Measurements from ENCODE around the gene KAT14.
"Not testable (repeated sequence)": the region's sequence is repeated elsewhere in the genome, so short reads cannot be mapped to it uniquely, and the experiment has no call there.

Gene KAT14

GRCh38 chr20:18218280-18218679, 80.6 kb downstream of the KAT14 start:
- no peak for DNase-seq (ENCODE audit: low spot score)

DNA sequence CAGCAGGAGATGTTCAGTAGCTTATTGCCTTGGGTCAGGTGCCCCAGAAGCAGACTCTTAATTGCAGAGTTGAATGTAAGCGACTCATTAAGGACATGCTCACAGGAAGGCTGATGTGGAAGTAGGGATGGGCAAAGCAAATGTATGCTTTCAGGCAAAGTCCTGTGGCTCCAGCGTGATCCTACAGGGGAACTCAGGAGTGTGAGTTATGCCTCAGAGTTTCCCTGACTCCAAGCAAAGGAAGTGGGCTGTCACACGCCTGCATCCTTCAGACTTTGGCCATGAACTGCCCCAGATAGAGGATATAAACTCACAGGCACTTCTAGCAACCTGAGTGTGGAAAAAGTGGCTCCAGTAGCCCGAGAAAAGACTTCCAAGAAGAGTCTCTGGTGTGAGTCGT, 85.7 kb downstream of the KAT14 start:
- no peak for DNase-seq (ENCODE audit: low spot score)

- DNase-seq (ENCODE audit: low spot score) = no peak
These were observed 87.4 kb downstream of the KAT14 start for GRCh38 chr20:18224968-18225568.

- DNase-seq (ENCODE audit: low spot score) = no peak
These were observed 88.0 kb downstream of the KAT14 start for GRCh38 chr20:18225632-18226031.

- DNase-seq (ENCODE audit: low spot score) = not testable (repeated sequence)
These were observed 89.1 kb downstream of the KAT14 start for GRCh38 chr20:18226741-18227140.

GRCh38 chr20:18233408-18233943, 95.8 kb downstream of the KAT14 start:
- no peak for DNase-seq (ENCODE audit: low spot score)
